Gastrocnemius medialis (tissue), 4 donors: ENCODE measurements around the gene OR10AG1.

Source experiments
- POLR2A ChIP-seq, 2 donors: fragments of 450-650 bp; IDR thresholded peaks; one replicate each; pipeline ENCODE4 v1.6.1; 2017; ENCODE audit warnings: antibody characterized with exemption in 2 of 2, mild to moderate bottlenecking in 2 of 2, moderate library complexity in 2 of 2
- TF ChIP-seq, protein P1 (sequence below), 5 experiments: fragments of 450-650 bp in 3 of 5; fragments of 200-600 bp in 2 of 5; sonication (generic) in 2 of 5; IDR thresholded peaks in 4 of 5; conservative IDR thresholded peaks in 1 of 5; 1 replicate in 4 of 5; 2 replicates in 1 of 5; pipeline ENCODE4 v1.5.1; 2016 to 2019; ENCODE audit warnings: antibody characterized with exemption in 5 of 5, mild to moderate bottlenecking in 3 of 5, moderate library complexity in 3 of 5

DNA sequence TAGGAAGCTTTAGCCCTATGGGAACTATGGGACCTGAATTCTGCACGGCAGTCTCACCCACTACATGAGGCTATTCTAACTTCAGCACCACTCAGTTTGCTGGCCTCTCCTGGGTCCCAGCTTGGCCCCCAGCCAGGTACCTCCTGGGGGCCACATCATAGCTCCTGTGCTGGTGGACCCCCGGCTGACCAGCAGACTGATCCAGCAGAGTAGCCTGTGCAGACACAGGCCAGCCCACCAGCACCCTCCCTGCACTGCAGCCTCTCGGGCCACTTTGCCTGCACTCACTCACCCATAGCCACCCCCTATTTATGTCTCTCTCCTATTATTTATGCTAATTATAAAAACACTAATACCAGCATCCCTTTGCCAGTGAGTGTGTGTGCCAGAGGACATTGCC is 1.2 kb upstream of the OR10AG1 start:
- TF ChIP-seq, protein P1, sequence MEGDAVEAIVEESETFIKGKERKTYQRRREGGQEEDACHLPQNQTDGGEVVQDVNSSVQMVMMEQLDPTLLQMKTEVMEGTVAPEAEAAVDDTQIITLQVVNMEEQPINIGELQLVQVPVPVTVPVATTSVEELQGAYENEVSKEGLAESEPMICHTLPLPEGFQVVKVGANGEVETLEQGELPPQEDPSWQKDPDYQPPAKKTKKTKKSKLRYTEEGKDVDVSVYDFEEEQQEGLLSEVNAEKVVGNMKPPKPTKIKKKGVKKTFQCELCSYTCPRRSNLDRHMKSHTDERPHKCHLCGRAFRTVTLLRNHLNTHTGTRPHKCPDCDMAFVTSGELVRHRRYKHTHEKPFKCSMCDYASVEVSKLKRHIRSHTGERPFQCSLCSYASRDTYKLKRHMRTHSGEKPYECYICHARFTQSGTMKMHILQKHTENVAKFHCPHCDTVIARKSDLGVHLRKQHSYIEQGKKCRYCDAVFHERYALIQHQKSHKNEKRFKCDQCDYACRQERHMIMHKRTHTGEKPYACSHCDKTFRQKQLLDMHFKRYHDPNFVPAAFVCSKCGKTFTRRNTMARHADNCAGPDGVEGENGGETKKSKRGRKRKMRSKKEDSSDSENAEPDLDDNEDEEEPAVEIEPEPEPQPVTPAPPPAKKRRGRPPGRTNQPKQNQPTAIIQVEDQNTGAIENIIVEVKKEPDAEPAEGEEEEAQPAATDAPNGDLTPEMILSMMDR (IDR thresholded peaks at IDR 0.05 in 4 of 5, conservative IDR thresholded peaks at IDR 0.05 in 1 of 5) = no peak
- TF ChIP-seq POLR2A (IDR thresholded peaks at IDR 0.05) = no peak
